SK-N-SH treated with all-trans-retinoic acid at 6 μM for 48 hours (cell line): Measurements from ENCODE around the gene CBX8.

Source experiments
- ATAC-seq: fragments of 200-7000 bp; cut with Tn5 transposase; 3 replicates; pipeline ENCODE4 v1.9.1; 2020; ENCODE audit warnings: mild to moderate bottlenecking, moderate library complexity
- ARNTL ChIP-seq: fragments of 450-650 bp; formaldehyde crosslinking; IDR thresholded peaks from 2 replicates; pipeline ENCODE4 v1.5.0; 2020; ENCODE audit warnings: low read depth, mild to moderate bottlenecking, moderate library complexity, borderline replicate concordance
- BACH2 ChIP-seq: fragments of 250-450 bp; sonication (Bioruptor Pico); IDR thresholded peaks from 2 replicates; pipeline ENCODE4 v1.9.0; 2021; ENCODE audit warnings: mild to moderate bottlenecking, borderline replicate concordance
- CSDC2 ChIP-seq: fragments of 250-450 bp; sonication (Bioruptor Pico); IDR thresholded peaks from 2 replicates; pipeline ENCODE4 v1.5.0; 2020; ENCODE audit warnings: mild to moderate bottlenecking, moderate library complexity
- GLIS3 ChIP-seq: fragments of 250-450 bp; sonication (Bioruptor Pico); IDR thresholded peaks from 2 replicates; pipeline ENCODE4 v1.5.0; 2020; ENCODE audit warnings: mild to moderate bottlenecking, moderate library complexity
- ISL1 ChIP-seq: fragments of 250-450 bp; sonication (Bioruptor Pico); IDR thresholded peaks from 2 replicates; pipeline ENCODE4 v2.1.2; 2022; ENCODE audit warnings: mild to moderate bottlenecking, moderate library complexity
- OSR1 ChIP-seq: fragments of 250-450 bp; sonication (Bioruptor Pico); IDR thresholded peaks from 2 replicates; pipeline ENCODE4 v1.8.0; 2022; ENCODE audit warnings: moderate library complexity, mild to moderate bottlenecking, inconsistent platforms
- RARB ChIP-seq: fragments of 250-450 bp; sonication (Bioruptor Pico); IDR thresholded peaks from 2 replicates; pipeline ENCODE4 v1.8.0; 2021; ENCODE audit warnings: mild to moderate bottlenecking, moderate library complexity
- SNAI2 ChIP-seq: fragments of 250-450 bp; sonication (Bioruptor Pico); IDR thresholded peaks from 2 replicates; pipeline ENCODE4 v1.5.0; 2020; ENCODE audit warnings: mild to moderate bottlenecking, moderate library complexity
- TCF4 ChIP-seq: fragments of 250-450 bp; sonication (Bioruptor Pico); IDR thresholded peaks from 2 replicates; pipeline ENCODE4 v1.8.0; 2021; ENCODE audit warnings: mild to moderate bottlenecking, moderate library complexity, borderline replicate concordance
- ZFP3 ChIP-seq: fragments of 250-450 bp; sonication (Bioruptor Pico); IDR thresholded peaks from 2 replicates; pipeline ENCODE4 v1.5.0; 2020; ENCODE audit warnings: mild to moderate bottlenecking, moderate library complexity
- ZFP30 ChIP-seq: fragments of 450-650 bp; formaldehyde crosslinking; IDR thresholded peaks from 2 replicates; pipeline ENCODE4 v1.5.0; 2022; ENCODE audit warnings: mild to moderate bottlenecking, moderate library complexity
- ZNF565 ChIP-seq: fragments of 450-650 bp; formaldehyde crosslinking; conservative IDR thresholded peaks from 2 replicates; pipeline ENCODE4 v1.5.0; 2020; ENCODE audit warnings: low read depth, mild to moderate bottlenecking, moderate library complexity
- ZNF70 ChIP-seq: fragments of 450-650 bp; formaldehyde crosslinking; IDR thresholded peaks from 2 replicates; pipeline ENCODE4 v1.5.0; 2020; ENCODE audit warnings: mild to moderate bottlenecking, moderate library complexity
- ZNF8 ChIP-seq: fragments of 450-650 bp; formaldehyde crosslinking; IDR thresholded peaks from 2 replicates; pipeline ENCODE4 v1.5.0; 2020; ENCODE audit warnings: mild to moderate bottlenecking, moderate library complexity
- TF ChIP-seq, protein P1 (sequence below): fragments of 250-450 bp; sonication (Bioruptor Pico); IDR thresholded peaks from 2 replicates; pipeline ENCODE4 v1.8.0; 2020; ENCODE audit warnings: mild to moderate bottlenecking, moderate library complexity, borderline replicate concordance
- TF ChIP-seq, protein P2 (sequence below): fragments of 250-450 bp; sonication (Bioruptor Pico); IDR thresholded peaks from 2 replicates; pipeline ENCODE4 v1.5.0; 2020; ENCODE audit warnings: mild to moderate bottlenecking, moderate library complexity
- TF ChIP-seq, protein P3 (sequence below): fragments of 250-450 bp; sonication (Bioruptor Pico); IDR thresholded peaks from 2 replicates; pipeline ENCODE4 v1.5.1; 2021; ENCODE audit warnings: mild to moderate bottlenecking, moderate library complexity
- TF ChIP-seq, protein P4 (sequence below): fragments of 250-450 bp; sonication (Bioruptor Pico); IDR thresholded peaks from 2 replicates; pipeline ENCODE4 v1.8.0; 2021; ENCODE audit warnings: low read depth, mild to moderate bottlenecking, moderate library complexity, borderline replicate concordance

Gene CBX8

DNA sequence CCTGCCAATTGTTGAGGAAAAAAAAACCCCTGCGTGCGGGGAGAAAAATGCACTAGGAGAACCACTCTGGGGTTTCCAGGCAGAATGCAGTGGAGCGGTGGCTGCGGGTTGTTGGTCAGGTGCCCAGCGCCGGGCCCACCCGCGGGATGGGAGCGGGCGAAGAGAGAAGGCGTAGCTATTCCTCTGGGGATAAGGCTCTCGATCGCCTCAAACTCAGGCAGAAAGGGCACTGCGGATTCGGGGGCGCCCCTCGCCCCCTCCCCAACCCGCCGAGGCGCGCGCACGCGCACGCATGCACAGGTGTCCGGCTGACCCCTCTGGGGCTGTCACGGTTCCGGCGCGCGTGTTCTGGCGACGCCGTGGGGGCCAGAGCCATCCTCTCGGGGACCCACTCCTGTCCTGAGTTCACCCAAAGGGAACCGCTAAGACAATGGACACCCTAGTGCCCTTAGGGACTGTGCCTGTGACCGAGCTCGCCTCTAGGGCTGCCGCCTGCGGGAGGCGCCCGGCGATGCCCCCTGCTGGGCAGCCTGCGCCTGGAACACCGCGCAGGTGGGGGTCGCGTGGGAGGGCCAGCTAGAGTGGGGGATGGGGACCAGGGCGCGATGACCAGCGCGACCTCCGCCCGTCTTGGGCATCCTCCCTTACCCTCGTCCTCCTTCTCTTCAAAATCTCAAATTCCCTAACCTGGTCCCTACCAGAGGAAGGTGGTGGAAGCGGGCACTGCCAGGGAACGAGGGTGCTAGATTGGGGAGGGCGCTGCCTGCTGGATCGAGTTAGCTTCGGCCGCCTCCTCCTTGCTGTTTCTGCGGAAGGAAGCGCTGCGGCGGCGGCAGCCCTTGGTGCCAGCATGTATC lies 14.4 kb upstream of the CBX8 start:
- ATAC-seq = peak; percentile 79
- 0 out of 2 replicates have a peak, but pooled peaks have one; percentile 5 for TF ChIP-seq ZNF8 (CRISPR knock-in tag)
- TF ChIP-seq, protein P1, sequence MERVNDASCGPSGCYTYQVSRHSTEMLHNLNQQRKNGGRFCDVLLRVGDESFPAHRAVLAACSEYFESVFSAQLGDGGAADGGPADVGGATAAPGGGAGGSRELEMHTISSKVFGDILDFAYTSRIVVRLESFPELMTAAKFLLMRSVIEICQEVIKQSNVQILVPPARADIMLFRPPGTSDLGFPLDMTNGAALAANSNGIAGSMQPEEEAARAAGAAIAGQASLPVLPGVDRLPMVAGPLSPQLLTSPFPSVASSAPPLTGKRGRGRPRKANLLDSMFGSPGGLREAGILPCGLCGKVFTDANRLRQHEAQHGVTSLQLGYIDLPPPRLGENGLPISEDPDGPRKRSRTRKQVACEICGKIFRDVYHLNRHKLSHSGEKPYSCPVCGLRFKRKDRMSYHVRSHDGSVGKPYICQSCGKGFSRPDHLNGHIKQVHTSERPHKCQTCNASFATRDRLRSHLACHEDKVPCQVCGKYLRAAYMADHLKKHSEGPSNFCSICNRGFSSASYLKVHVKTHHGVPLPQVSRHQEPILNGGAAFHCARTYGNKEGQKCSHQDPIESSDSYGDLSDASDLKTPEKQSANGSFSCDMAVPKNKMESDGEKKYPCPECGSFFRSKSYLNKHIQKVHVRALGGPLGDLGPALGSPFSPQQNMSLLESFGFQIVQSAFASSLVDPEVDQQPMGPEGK (CRISPR knock-in tag) = peak; percentile 92; the same call in 1 of the 2 replicates
- TF ChIP-seq SNAI2 (CRISPR knock-in tag) = peak; percentile 78
- TF ChIP-seq, protein P2, sequence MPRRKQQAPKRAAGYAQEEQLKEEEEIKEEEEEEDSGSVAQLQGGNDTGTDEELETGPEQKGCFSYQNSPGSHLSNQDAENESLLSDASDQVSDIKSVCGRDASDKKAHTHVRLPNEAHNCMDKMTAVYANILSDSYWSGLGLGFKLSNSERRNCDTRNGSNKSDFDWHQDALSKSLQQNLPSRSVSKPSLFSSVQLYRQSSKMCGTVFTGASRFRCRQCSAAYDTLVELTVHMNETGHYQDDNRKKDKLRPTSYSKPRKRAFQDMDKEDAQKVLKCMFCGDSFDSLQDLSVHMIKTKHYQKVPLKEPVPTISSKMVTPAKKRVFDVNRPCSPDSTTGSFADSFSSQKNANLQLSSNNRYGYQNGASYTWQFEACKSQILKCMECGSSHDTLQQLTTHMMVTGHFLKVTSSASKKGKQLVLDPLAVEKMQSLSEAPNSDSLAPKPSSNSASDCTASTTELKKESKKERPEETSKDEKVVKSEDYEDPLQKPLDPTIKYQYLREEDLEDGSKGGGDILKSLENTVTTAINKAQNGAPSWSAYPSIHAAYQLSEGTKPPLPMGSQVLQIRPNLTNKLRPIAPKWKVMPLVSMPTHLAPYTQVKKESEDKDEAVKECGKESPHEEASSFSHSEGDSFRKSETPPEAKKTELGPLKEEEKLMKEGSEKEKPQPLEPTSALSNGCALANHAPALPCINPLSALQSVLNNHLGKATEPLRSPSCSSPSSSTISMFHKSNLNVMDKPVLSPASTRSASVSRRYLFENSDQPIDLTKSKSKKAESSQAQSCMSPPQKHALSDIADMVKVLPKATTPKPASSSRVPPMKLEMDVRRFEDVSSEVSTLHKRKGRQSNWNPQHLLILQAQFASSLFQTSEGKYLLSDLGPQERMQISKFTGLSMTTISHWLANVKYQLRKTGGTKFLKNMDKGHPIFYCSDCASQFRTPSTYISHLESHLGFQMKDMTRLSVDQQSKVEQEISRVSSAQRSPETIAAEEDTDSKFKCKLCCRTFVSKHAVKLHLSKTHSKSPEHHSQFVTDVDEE = no peak; the same call in 1 of the 2 replicates
- peak; percentile 57; the same call in 1 of the 2 replicates for TF ChIP-seq TCF4 (CRISPR knock-in tag)
- TF ChIP-seq CSDC2 (CRISPR knock-in tag) = peak; percentile 89; the same call in 1 of the 2 replicates
- peak; percentile 33; the same call in 1 of the 2 replicates for TF ChIP-seq ZNF70
- TF ChIP-seq BACH2 (CRISPR knock-in tag) = no peak

DNA sequence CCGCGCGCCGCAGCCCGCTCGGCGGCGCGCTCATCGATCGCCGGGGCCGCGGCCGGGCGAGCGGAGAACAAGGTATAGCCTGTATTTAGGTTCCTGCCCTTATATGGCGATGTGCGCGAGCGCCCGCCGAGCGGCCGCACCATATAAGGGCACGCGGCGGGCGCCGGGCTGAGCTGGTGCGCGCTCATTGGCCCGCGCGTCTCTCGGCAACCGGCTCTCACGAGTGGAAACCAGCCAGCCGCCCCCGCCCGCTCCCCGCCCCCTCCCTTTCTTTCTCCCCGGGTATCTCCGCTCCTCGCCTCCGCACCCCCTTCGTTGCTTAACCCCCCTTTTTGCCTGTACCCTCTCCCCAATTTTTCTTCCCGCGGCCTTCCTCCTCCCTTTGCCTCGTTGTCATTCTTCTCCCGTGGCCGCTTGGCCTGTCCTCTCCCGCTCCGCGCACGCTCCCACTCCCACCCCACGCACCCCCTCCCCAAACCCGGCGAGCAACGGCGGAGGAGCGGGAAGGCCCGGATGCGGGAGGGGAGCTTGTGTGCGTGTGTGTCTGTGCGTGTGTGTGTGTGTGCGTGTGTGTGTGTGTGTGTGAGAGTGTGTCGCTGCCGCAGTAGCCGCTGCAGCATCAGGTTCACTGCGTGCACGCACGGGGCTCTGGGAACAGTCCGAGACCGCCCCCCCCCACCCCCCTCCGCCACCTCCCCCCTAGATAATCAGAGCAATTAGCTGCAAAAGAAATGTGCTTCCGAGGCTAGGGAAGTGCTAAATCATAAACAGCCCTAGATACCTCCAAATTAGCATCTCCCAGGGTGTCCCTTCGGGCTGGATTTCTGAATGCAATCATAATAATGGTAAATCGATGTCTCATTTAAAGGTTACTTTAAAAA lies 13.5 kb upstream of the CBX8 start:
- ATAC-seq = peak; percentile 90
- TF ChIP-seq OSR1 (CRISPR knock-in tag) (no peak), ZFP30 (CRISPR knock-in tag) (no peak)

DNA sequence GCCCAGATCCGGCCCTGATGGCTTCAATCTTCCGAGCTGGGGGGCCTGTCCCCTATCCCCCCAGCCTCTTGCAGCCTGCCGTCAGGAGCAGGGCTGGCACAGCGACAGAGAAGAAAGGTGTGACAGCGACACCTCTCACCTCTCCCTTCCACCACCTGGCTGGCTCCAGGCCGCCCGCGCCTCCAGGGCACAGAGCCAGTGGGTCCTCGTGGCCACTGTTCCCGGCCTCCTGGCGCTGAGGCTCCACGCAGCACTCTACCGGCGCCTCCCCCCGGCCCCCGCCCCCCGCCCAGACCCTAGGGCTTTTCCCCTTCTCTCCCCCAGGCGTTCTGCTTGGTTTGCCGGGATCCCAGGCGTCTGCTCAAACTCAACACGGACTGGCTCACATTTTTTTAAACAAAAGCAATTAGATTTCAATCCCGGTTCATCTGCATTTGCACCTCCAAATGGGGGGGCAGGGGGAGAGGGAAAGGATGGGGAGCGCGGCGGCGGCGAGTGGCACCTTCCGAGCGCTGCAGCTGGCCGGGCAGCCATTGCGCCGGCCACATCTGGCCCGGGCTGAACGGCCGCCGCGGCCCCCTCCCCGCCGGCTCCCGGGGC lies 12.8 kb upstream of the CBX8 start:
- no peak for ATAC-seq
- TF ChIP-seq CSDC2 (CRISPR knock-in tag) = no peak

DNA sequence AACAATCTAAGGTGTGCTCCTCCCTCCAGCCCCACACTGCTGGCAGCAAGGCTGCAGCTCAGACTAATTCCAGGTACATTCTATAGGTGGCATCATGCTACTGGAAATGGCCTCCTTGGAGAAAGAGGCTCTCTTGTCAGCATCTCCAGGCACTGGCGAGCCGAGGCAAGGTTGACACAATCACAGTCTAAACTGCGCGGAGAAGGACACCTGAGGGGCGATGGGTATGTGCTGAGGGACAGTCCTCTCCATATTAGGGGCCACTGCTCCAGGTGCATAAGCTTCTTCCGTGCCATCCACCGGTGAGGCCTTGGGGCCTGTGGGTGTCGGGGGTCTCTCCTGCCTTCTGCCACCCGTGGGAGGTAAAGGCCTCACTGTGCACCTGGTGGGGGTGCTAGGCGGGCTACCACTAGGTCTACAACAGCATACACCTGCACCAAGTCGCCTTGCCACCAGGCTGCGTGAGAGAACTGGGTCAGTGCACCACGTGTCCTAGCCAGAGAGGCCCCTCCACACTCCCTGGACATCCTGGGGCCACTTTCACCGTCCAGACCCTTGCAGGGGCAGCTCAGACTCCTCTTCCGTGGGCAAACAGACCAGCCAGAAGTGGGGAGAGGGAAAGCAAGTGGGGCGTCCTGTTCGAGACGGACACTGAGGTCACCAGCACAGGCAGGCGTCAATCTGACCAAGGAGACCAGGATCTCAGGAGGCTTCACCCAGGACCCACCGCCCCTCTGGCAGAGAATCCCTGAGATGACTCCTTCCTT lies 12.1 kb upstream of the CBX8 start:
- ATAC-seq = 0 out of 3 replicates have a peak, but pooled peaks have one; percentile 4
- TF ChIP-seq ZNF565 (CRISPR knock-in tag) (no peak), TCF4 (CRISPR knock-in tag) (no peak), OSR1 (CRISPR knock-in tag) (no peak), ZNF70 (no peak), CSDC2 (CRISPR knock-in tag) (no peak), RARB (no peak), ISL1 (CRISPR knock-in tag) (no peak), GLIS3 (no peak), ARNTL (CRISPR knock-in tag) (no peak), ZFP3 (CRISPR knock-in tag) (no peak)
- TF ChIP-seq, protein P3, sequence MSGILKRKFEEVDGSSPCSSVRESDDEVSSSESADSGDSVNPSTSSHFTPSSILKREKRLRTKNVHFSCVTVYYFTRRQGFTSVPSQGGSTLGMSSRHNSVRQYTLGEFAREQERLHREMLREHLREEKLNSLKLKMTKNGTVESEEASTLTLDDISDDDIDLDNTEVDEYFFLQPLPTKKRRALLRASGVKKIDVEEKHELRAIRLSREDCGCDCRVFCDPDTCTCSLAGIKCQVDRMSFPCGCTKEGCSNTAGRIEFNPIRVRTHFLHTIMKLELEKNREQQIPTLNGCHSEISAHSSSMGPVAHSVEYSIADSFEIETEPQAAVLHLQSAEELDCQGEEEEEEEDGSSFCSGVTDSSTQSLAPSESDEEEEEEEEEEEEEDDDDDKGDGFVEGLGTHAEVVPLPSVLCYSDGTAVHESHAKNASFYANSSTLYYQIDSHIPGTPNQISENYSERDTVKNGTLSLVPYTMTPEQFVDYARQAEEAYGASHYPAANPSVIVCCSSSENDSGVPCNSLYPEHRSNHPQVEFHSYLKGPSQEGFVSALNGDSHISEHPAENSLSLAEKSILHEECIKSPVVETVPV (CRISPR knock-in tag) = no peak
- TF ChIP-seq, protein P1 (CRISPR knock-in tag) = no peak
- TF ChIP-seq, protein P4, sequence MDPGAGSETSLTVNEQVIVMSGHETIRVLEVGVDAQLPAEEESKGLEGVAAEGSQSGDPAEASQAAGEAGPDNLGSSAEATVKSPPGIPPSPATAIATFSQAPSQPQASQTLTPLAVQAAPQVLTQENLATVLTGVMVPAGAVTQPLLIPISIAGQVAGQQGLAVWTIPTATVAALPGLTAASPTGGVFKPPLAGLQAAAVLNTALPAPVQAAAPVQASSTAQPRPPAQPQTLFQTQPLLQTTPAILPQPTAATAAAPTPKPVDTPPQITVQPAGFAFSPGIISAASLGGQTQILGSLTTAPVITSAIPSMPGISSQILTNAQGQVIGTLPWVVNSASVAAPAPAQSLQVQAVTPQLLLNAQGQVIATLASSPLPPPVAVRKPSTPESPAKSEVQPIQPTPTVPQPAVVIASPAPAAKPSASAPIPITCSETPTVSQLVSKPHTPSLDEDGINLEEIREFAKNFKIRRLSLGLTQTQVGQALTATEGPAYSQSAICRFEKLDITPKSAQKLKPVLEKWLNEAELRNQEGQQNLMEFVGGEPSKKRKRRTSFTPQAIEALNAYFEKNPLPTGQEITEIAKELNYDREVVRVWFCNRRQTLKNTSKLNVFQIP (CRISPR knock-in tag) = no peak
- TF ChIP-seq, protein P2 = no peak
